Measurements from ENCODE around the gene MUC2.

DNA sequence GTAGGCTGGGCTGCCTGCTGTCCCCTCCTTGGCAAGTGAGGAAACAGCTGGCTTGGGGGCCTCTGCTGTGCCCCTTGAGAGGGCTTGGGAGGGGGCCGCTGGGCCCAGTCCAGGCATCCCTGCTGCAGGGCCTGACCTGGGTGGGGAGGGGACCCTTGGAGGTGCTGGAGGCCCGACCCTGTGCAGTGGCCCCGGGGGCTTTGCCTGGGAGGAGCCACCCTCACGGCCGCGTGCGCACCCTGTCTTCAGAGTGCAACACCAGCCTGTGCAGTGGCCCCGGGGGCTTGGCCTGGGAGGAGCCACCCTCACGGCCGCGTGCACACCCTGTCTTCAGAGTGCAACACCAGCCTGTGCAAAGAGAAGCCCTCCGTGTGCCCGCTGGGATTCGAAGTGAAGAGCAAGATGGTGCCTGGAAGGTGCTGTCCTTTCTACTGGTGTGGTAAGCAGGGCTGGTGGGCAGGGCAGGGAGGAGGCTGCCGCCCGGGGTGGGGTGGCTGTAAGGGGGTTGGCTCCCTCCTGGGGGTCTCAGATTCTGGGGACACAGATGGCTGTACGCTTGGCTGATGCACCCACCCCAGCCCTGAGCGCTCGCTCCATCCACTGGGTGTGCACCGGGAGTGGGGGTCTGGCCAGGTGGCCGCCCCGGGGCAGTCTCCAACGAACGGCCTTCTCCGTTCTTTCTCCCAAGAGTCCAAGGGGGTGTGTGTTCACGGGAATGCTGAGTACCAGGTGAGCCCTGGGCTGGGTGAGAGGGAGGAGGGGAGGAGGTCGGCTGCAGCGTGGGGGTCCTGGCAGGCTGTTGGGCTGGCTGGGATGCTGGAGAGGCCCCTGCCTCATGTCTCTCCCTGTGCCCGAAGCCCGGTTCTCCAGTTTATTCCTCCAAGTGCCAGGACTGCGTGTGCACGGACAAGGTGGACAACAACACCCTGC is 32.9 kb downstream of the MUC2 start:
- TF ChIP-seq, protein P1, sequence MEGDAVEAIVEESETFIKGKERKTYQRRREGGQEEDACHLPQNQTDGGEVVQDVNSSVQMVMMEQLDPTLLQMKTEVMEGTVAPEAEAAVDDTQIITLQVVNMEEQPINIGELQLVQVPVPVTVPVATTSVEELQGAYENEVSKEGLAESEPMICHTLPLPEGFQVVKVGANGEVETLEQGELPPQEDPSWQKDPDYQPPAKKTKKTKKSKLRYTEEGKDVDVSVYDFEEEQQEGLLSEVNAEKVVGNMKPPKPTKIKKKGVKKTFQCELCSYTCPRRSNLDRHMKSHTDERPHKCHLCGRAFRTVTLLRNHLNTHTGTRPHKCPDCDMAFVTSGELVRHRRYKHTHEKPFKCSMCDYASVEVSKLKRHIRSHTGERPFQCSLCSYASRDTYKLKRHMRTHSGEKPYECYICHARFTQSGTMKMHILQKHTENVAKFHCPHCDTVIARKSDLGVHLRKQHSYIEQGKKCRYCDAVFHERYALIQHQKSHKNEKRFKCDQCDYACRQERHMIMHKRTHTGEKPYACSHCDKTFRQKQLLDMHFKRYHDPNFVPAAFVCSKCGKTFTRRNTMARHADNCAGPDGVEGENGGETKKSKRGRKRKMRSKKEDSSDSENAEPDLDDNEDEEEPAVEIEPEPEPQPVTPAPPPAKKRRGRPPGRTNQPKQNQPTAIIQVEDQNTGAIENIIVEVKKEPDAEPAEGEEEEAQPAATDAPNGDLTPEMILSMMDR (IDR thresholded peaks at IDR 0.05): no peak
- no peak for TF ChIP-seq POLR2A (IDR thresholded peaks at IDR 0.05)

All from vagina (tissue), 2 donors.